Ectodermal cell (in vitro differentiated cells): ENCODE data around the gene SEPTIN5.
"Not testable (repeated sequence)": the region's sequence is repeated elsewhere in the genome, so short reads cannot be mapped to it uniquely, and the experiment has no call there.

Experiments
- H3K27ac ChIP-seq: 2 replicates; pipeline ENCODE4 v1.7.0; 2013; ENCODE audit warnings: mild to moderate bottlenecking, low read depth, low read length; ENCODE audit not compliant: insufficient read depth, poor library complexity, severe bottlenecking
- H3K27me3 ChIP-seq: 2 replicates; pipeline ENCODE4 v1.7.0; 2013; ENCODE audit warnings: mild to moderate bottlenecking, low read length; ENCODE audit not compliant: insufficient read depth, control insufficient read depth, poor library complexity, severe bottlenecking
- H3K36me3 ChIP-seq: one replicate; pipeline ENCODE4 v1.7.0; 2013; ENCODE audit warnings: low read length; ENCODE audit not compliant: control insufficient read depth, insufficient read depth
- H3K4me1 ChIP-seq: one replicate; pipeline ENCODE4 v1.7.0; 2013; ENCODE audit warnings: low read length; ENCODE audit not compliant: control insufficient read depth, insufficient read depth
- H3K4me3 ChIP-seq: 2 replicates; pipeline ENCODE4 v1.7.0; 2013; ENCODE audit warnings: low read depth, low read length, control low read depth; ENCODE audit not compliant: insufficient read depth
- H3K9me3 ChIP-seq: 2 replicates; pipeline ENCODE4 v1.7.0; 2013; ENCODE audit warnings: mild to moderate bottlenecking, low read length, moderate library complexity; ENCODE audit not compliant: control insufficient read depth
- WGBS, 2 experiments: methylation state at CpG; one replicate each; pipeline ENCODE4 v1.1.7; 2013; ENCODE audit warnings: missing lambda C conversion rate in 2 of 2; 5-methylcytosine and 5-hydroxymethylcytosine counted together

SEPTIN5 gene

GRCh38 chr22:19721330-19722177 is 7.3 kb downstream of the SEPTIN5 start:
- Histone ChIP-seq H3K4me3 (peak overlapping the region; percentile 13), H3K27ac (no peak overlapping the region), H3K27me3 (peaks cover 98% of the 10 kb centered on the region), H3K4me1 (peaks cover 20% of the 10 kb centered on the region), H3K36me3 (no peaks in the 10 kb centered on the region), H3K9me3 (no peaks in the 10 kb centered on the region)
- 9 to 10% methylated on average over 44 of the region's 44 CpGs for WGBS, 2 experiments

- Histone ChIP-seq H3K9me3 (no peaks in the 10 kb centered on the region), H3K27ac (no peak overlapping the region), H3K4me3 (no peak overlapping the region), H3K36me3 (no peaks in the 10 kb centered on the region), H3K27me3 (peaks cover 100% of the 10 kb centered on the region), H3K4me1 (peaks cover 20% of the 10 kb centered on the region)
- WGBS, 2 experiments = 2% methylated on average over 60 of the region's 60 CpGs
These were observed 8.1 kb downstream of the SEPTIN5 start for GRCh38 chr22:19722178-19722981.

DNA sequence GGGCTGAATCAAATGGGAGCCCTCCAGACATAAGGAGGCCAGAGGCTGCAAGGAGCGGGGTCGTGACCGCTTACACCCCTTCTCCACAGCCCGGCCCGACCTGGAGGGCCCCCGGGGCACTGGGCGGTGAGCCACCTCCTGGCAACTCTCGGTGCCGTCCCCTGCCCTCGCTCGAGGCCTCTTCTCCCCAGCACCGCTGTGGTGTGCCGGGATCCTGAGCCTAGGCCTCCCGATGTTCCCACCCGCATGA is 8.6 kb downstream of the SEPTIN5 start:
- 3 to 4% methylated on average over 15 of the region's 15 CpGs for WGBS, 2 experiments
- H3K27me3 ChIP-seq = peaks cover 100% of the 10 kb centered on the region
- H3K9me3 ChIP-seq = no peaks in the 10 kb centered on the region
- no peak overlapping the region for H3K27ac ChIP-seq
- H3K36me3 ChIP-seq = no peaks in the 10 kb centered on the region
- peaks cover 20% of the 10 kb centered on the region for H3K4me1 ChIP-seq
- peak overlapping the region; percentile 25 for H3K4me3 ChIP-seq

DNA sequence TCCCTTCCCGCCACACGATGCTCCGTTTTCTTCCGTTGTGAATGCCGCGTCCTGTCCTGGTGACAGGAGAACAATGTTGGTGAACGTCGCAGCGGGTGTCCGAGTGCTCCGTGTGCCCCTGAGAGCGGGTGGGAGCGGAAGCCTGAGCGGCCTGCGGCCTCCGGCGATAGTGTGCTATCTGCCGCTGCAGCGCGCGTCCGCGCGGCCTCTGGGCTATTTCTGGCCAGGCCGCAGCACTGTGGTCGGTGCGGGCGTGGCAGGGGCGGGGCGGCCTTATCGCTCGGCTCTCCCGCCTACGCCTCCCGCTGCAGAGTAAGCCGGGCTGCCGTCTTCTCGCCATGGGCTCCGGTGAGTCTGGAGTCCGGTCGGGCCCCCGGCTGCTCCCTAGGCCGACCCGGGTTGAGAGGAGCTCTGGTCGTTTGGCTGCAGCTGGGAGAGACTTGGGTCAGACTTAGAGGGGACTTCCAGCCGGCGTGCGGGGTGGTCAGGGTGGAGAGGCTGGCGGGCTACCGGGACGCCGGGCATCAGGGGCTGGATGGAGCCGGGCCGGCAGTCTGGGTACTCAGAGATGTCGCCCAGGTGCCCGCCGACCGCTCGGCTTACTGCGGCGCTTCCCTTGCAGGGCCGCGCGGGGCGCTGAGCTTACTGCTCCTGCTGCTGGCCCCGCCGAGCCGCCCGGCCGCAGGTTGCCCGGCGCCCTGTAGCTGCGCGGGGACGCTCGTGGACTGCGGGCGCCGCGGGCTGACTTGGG is 9.1 kb downstream of the SEPTIN5 start, which contains the start of gene GP1BB:
GP1BB (plus strand) TSS at position 308 of the 751 bp plus-strand sequence; CDS start at position 339, 31 bp downstream.
- Histone ChIP-seq H3K36me3 (no peaks in the 10 kb centered on the region), H3K27ac (no peak within 1 kb of the TSS), H3K9me3 (no peaks in the 10 kb centered on the region), H3K4me1 (peaks cover 20% of the 10 kb centered on the region), H3K4me3 (peak within 1 kb of the TSS; percentile 25), H3K27me3 (peaks cover 100% of the 10 kb centered on the region)
- WGBS, 2 experiments = 1% methylated on average over 80 of the region's 80 CpGs

DNA sequence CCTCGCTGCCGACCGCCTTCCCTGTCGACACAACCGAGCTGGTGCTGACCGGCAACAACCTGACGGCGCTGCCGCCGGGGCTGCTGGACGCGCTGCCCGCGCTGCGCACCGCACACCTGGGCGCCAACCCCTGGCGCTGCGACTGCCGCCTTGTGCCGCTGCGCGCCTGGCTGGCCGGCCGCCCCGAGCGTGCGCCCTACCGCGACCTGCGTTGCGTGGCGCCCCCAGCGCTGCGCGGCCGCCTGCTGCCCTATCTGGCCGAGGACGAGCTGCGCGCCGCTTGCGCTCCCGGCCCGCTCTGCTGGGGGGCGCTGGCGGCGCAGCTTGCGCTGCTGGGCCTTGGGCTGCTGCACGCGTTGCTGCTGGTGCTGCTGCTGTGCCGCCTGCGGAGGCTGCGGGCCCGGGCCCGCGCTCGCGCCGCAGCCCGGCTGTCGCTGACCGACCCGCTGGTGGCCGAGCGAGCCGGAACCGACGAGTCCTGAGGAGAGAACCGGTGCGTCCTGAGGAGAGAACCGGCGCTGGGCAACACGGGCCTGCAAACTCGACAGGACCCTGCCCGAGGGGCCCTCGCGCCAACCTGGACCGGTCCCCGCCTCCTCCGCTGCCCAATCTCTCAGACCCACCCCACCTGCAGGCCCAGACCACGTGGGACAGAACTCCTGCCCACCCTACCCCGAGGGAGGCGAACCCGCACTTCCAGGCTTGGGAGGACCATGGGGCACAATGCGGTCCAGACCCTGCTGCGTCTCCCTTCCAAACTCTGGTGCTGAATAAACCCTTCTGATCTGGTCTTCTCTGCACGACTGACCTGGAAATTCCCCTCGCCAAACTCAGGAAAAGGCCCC is 9.9 kb downstream of the SEPTIN5 start:
- peaks cover 20% of the 10 kb centered on the region for H3K4me1 ChIP-seq
- 3% methylated on average over 89 of the region's 89 CpGs for WGBS, 2 experiments
- H3K27me3 ChIP-seq = peaks cover 100% of the 10 kb centered on the region
- H3K36me3 ChIP-seq = no peaks in the 10 kb centered on the region
- H3K27ac ChIP-seq = no peak overlapping the region
- no peaks in the 10 kb centered on the region for H3K9me3 ChIP-seq
- peak overlapping the region; percentile 25 for H3K4me3 ChIP-seq

GRCh38 chr22:19724927-19725661 is 10.8 kb downstream of the SEPTIN5 start:
- H3K9me3 ChIP-seq = no peaks in the 10 kb centered on the region
- H3K36me3 ChIP-seq = no peaks in the 10 kb centered on the region
- H3K4me3 ChIP-seq = no peak overlapping the region
- 74 to 75% methylated on average over 45 of the region's 45 CpGs for WGBS, 2 experiments
- H3K4me1 ChIP-seq = peaks cover 20% of the 10 kb centered on the region
- peaks cover 100% of the 10 kb centered on the region for H3K27me3 ChIP-seq
- H3K27ac ChIP-seq = no peak overlapping the region

GRCh38 chr22:19726064-19726788 is 11.9 kb downstream of the SEPTIN5 start:
- H3K27me3 ChIP-seq = peaks cover 97% of the 10 kb centered on the region
- H3K27ac ChIP-seq, H3K36me3 ChIP-seq, H3K4me3 ChIP-seq, H3K9me3 ChIP-seq: not testable (repeated sequence)
- H3K4me1 ChIP-seq = peaks cover 25% of the 10 kb centered on the region
- 69 to 71% methylated on average over 96 of the region's 96 CpGs for WGBS, 2 experiments

DNA sequence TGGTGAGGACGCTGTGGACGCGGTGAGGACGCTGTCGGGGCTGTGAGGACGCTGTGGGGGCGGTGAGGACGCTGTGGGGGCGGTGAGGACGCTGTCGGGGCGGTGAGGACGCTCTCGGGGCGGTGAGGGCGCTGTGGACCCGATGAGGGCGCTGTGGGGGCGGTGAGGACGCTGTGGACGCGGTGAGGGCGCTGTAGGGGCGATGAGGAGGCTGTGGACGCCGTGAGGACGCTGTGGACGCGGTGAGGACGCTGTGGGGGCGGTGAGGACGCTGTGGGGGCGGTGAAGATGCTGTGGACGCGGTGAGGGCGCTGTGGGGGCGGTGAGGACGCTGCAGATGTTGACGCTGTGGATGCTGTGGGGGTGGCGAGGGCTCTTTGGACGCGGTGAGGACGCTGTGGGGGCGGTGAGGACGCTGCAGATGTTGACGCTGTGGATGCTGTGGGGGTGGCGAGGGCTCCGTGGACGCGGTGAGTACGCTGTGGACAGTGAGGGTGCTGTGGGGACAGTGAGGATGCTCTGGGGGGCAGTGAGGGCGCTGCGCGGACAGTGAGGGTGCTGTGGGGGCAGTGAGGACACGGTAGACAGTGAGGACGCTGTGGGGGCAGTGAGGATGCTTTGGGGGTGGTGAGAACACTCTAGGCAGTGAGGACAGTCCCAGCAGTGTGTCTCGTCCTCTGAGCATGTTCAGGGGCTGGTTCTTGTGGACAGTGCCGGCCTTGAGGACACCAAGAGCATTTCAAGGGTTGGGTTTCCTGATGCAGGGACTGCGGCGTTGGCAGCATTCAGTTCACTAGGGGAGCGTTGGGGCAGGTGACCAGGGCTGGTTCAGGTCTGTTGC is 13.2 kb downstream of the SEPTIN5 start:
- H3K36me3 ChIP-seq = no peaks in the 10 kb centered on the region
- no peak overlapping the region for H3K4me3 ChIP-seq
- H3K27ac ChIP-seq = no peak overlapping the region
- no peaks in the 10 kb centered on the region for H3K9me3 ChIP-seq
- 47% methylated on average over 61 of the region's 61 CpGs for WGBS, 2 experiments
- H3K27me3 ChIP-seq = peaks cover 86% of the 10 kb centered on the region
- H3K4me1 ChIP-seq = peaks cover 22% of the 10 kb centered on the region
